Activated T-cell treated with anti-CD3 and anti-CD28 coated beads, Interleukin-2, amount 50 U/mL, for 4 hours (primary cell): ENCODE results near the gene LRTM2. TPM values are rescaled to one million over a fixed set of nuclear protein-coding genes. Genes with fewer than 3 reads are reported as not detected.
A peak's percentile ranks its signal among the peaks of the same experiment; 100 is the strongest.

Source experiments
- ATAC-seq, 2 donors: fragments of 200-7000 bp; cut with Tn5 transposase; one replicate each; pipeline ENCODE4 v1.10.0; 2021
- DNase-seq: peaks from one replicate; pipeline ENCODE4 v3.0.0-alpha.2; 2020
- H3K27me3 Mint-ChIP-seq: one replicate; pipeline ENCODE4 v1.8.0; 2021; ENCODE audit warnings: low read depth, mixed read lengths
- H3K36me3 Mint-ChIP-seq: one replicate; pipeline ENCODE4 v1.8.0; 2022; ENCODE audit warnings: mixed read lengths; ENCODE audit not compliant: insufficient read depth
- H3K4me1 Mint-ChIP-seq: one replicate; pipeline ENCODE4 v1.8.0; 2021; ENCODE audit warnings: low read depth, mixed read lengths
- H3K4me3 Mint-ChIP-seq: one replicate; pipeline ENCODE4 v1.8.0; 2021; ENCODE audit warnings: mild to moderate bottlenecking, moderate library complexity, mixed read lengths
- H3K9me3 Mint-ChIP-seq: one replicate; pipeline ENCODE4 v1.8.0; 2021; ENCODE audit warnings: mixed read lengths
- total RNA-seq, 3 donors: library from RNA; stranded (reverse); gene quantifications; one replicate each; pipeline ENCODE4 v1.2.1, GENCODE V29; 2021

Gene LRTM2
- under 1 TPM; 0.08 to 0.34 (median 0.27) TPM for total RNA-seq

DNA sequence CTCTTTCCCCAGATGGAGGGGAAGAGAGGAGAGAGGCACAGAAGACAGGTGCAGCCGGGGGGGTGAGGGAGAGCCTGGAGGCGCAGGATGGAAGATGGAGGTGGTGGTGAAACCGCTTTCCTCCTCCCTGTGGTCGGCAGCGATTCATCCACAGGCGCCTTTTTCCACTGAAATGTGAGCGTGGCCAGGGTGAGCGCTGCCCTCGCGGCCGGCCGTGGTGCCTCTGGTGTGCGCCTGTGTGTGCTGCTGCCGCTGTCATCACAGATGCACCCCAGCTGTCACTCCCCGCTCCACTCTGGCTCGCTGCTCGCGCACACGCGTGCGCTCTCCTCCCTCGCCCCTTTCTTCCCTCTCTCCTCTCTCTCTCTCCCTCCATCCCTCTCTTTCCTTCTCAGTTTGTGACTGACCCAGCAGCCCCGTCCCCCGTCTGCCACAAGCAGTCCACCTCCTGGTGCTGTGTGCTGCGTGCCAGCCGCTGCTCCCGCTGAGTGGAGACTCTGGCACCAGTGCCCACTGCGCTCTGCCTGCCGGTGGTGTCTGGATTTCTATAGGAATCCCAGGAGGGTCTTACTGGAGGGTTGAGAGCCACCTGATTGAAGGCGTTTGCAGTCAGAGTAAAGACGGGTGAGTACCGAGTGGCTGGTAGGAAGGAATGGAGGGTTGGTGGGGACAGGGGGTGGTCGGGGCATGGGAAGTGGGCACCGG is at the start of gene LRTM2:
LRTM2 (plus strand) TSS at position 375 of the 705 bp plus-strand sequence. CDS start 7,584 bp downstream, outside the sequence.
- Mint-ChIP-seq H3K36me3 (no peaks in the 10 kb centered on the region), H3K4me1 (peaks cover 2% of the 10 kb centered on the region), H3K27me3 (peaks cover 34% of the 10 kb centered on the region), H3K9me3 (no peaks in the 10 kb centered on the region), H3K4me3 (no peak within 1 kb of the TSS)
- no peak for DNase-seq
- peak in 1 of 2 donors; percentile 24 for ATAC-seq

DNA sequence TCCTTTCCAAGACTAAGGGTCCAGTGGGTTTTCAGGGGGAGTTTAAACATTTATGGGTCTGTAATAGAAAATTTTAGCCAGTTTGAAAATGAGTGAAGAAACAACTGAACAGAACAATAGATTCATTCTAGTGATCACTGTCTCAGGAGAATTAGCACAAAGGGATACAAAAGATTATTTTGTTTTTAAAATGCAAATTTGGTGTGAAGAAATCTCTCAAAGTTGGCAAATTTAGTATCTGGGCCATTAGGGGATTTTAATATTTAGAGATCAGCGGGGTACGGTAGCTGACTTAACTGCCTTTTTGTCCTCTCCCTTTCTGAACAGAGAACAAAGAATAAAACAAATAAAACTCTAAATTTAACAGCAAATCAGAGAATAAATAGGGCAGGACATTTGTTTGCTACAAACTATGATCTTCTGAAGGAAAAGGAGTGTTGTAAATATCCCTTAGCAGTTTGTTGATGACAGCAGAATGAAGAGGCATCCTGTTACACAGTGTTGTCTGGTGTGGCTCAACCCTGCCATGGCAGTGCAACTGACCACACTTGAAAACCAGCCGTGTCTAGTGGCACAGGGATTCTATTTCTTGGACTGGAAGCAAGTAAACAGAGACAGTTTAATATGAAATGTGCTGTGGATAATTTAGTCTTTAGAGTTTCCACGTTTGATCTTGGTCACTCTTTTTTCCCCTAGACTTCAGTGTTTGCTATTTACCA is 46.3 kb upstream of the LRTM2 start:
- H3K27me3 Mint-ChIP-seq = no peaks in the 10 kb centered on the region
- no peak for DNase-seq
- H3K9me3 Mint-ChIP-seq = no peaks in the 10 kb centered on the region
- peaks cover 40% of the 10 kb centered on the region for H3K36me3 Mint-ChIP-seq
- no peak for ATAC-seq
- no peak overlapping the region for H3K4me3 Mint-ChIP-seq
- peaks cover 9% of the 10 kb centered on the region for H3K4me1 Mint-ChIP-seq

DNA sequence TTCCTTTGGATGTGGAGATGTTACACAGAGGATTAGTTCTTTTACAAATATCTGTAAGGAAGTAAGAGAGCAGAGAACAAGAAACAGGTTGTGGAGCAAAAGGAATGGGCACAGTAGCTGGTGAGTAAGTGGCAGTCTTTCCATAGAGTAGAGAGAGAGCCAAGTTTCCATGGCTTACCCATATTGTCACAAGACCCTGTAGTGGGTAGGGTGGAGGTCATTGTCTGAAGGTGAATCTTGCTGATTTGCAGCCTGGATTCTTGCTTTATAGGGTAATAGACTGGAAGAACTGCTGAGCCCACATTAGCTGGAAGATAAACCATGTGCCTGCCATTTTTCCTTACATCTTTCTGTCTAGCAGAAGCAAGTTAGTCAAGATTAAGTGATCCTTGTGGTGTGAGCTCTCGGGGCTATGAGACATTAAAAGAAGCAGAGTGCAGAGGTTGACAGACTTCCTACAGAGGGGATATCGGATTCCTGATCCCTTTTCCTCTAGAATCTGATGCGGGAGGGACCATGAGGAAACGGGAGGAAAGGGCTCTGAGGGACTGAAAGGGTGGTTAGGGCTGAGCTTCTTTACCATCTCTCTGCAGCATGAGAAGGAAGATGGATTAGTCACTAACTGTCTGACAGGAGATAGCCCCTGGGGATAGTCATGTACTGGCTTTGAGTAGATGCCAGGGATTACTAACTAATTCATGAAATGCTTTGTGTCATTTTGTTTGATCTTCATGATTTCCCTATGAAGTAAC is 44.0 kb upstream of the LRTM2 start:
- H3K9me3 Mint-ChIP-seq = no peaks in the 10 kb centered on the region

DNA sequence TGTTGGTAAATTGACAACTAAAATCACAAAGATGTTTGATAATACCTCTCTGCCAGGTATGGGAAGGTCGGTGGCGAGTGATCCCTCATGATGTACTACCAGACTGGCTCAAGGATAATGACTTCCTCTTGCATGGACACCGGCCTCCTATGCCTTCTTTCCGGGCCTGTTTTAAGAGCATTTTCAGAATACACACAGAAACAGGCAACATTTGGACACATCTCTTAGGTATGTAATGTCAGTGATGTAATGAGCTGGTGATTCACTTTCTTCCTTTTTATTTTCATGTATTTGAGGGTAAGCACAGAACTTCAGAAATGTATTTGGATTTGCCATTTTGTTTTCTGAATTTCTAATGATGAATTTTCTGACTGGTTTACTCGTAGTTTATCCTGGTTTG is 42.6 kb upstream of the LRTM2 start:
- Mint-ChIP-seq H3K27me3 (no peaks in the 10 kb centered on the region), H3K9me3 (no peaks in the 10 kb centered on the region), H3K4me1 (peaks cover 9% of the 10 kb centered on the region), H3K36me3 (peaks cover 45% of the 10 kb centered on the region), H3K4me3 (no peak overlapping the region)
- no peak for DNase-seq
- no peak for ATAC-seq

More for the DNA sequence above, 44.0 kb upstream of the LRTM2 start:
- Mint-ChIP-seq H3K27me3 (no peaks in the 10 kb centered on the region), H3K36me3 (peaks cover 48% of the 10 kb centered on the region), H3K4me3 (no peak overlapping the region), H3K4me1 (peaks cover 9% of the 10 kb centered on the region)
- ATAC-seq = no peak
- DNase-seq = no peak

DNA sequence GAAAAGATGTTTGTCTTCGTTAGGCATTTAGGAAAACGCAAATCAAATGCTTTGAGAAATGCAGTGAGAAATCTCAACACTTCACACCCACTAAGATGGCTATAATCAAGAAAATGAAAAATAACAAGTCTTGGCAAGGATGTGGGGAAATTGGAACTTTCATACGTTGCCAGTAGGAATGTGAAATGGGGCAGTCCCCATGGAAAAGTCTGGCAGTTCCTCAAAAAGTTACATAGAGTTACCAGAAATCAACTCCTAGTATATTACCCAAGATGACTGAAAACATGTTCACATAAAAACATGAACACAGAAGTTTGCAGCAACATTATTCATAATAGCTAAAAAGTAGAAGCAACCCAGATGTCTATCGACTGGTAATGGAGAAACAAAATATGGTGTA is 41.5 kb upstream of the LRTM2 start:
- ATAC-seq (no peak), DNase-seq (no peak)
- peaks cover 9% of the 10 kb centered on the region for H3K4me1 Mint-ChIP-seq
- H3K36me3 Mint-ChIP-seq = peaks cover 41% of the 10 kb centered on the region
- no peak overlapping the region for H3K4me3 Mint-ChIP-seq
- no peaks in the 10 kb centered on the region for H3K27me3 Mint-ChIP-seq
- H3K9me3 Mint-ChIP-seq = no peaks in the 10 kb centered on the region

DNA sequence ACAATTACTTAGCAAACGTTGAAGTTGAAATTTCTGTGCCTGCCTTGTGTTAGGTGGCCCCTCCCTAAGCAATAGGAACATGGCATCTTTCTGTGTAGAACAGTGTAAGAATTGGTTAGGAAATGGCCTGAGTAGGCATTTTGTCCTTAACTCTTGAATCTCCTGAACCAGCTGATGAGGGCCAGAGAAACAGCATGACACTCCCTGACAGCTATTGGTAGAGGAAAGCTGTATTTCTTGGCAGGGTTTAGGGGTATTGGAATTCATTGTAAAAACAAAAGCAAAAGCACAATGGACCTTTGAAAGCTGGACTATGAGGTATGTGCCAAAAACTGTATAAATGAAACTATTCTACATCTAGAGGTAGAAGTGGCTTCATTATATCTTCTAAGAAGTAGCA is 40.6 kb upstream of the LRTM2 start:
- Mint-ChIP-seq H3K4me1 (peaks cover 9% of the 10 kb centered on the region), H3K36me3 (peaks cover 44% of the 10 kb centered on the region), H3K9me3 (no peaks in the 10 kb centered on the region), H3K4me3 (no peak overlapping the region), H3K27me3 (no peaks in the 10 kb centered on the region)
- DNase-seq = no peak
- ATAC-seq = no peak

DNA sequence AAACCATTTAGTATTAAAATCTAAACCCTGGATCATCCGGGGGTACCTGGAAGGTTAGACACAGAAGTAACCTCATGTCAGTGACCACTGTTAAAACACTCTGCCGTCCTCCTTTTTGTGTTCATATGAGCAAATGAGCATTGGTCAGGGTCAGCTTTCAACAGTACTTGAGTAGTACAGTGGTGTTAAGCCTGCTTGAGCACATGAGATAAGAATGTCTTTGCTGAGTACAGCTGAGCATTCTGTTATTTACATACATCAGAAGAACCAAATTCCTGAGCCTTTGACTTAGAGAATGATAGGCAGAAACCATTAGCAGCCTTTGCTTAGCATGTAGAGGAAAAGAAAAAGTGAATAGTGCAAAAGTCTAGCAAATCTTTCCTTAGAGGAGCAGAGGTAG is 38.6 kb upstream of the LRTM2 start:
- Mint-ChIP-seq H3K27me3 (no peaks in the 10 kb centered on the region), H3K4me3 (no peak overlapping the region), H3K4me1 (no peaks in the 10 kb centered on the region), H3K36me3 (peaks cover 36% of the 10 kb centered on the region), H3K9me3 (no peaks in the 10 kb centered on the region)
- no peak for ATAC-seq
- no peak for DNase-seq

DNA sequence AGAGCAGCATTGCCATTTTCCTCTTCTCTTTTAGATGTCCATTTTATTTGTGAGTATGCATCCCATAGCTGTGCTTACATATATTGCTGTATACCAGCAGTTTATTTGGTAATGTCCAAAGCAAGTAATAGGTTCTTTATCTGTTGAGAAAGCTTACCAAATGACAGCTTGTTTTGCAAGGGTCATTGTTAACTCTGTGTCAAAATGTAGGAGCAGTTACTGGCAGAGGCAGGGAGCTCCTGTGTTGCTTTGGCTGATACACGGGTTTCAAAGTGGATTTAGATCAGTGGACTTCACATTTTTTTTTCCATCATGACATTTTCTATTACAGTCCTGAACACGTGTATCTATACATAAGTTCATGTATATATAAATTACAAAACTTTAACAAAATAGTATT is 38.1 kb upstream of the LRTM2 start:
- Mint-ChIP-seq H3K27me3 (no peaks in the 10 kb centered on the region), H3K4me1 (no peaks in the 10 kb centered on the region), H3K4me3 (no peak overlapping the region), H3K9me3 (no peaks in the 10 kb centered on the region), H3K36me3 (peaks cover 33% of the 10 kb centered on the region)
- ATAC-seq (no peak), DNase-seq (no peak)

DNA sequence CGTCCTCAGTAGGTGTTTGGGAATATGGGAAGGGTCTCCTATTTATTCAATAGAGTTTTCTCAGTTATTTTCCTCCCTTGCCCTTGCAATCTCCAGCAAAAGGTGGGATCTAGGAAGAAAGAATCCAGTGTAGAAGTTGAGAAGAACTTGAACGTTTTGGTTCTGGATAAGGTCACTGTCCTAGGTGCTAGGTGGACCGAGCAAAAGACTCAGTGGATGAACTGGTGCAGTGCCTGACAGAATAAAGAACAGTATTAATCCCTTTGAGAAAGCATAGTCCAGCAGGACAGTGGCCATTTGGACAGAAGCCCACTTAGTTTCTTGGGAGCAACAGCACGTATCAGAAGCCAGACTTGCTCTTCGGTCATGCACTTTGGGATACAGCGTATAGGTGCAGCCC is 32.7 kb upstream of the LRTM2 start:
- peaks cover 15% of the 10 kb centered on the region for H3K36me3 Mint-ChIP-seq
- H3K27me3 Mint-ChIP-seq = no peaks in the 10 kb centered on the region
- no peak for DNase-seq
- ATAC-seq = no peak
- no peak overlapping the region for H3K4me3 Mint-ChIP-seq
- H3K4me1 Mint-ChIP-seq = peaks cover 15% of the 10 kb centered on the region
- no peaks in the 10 kb centered on the region for H3K9me3 Mint-ChIP-seq

DNA sequence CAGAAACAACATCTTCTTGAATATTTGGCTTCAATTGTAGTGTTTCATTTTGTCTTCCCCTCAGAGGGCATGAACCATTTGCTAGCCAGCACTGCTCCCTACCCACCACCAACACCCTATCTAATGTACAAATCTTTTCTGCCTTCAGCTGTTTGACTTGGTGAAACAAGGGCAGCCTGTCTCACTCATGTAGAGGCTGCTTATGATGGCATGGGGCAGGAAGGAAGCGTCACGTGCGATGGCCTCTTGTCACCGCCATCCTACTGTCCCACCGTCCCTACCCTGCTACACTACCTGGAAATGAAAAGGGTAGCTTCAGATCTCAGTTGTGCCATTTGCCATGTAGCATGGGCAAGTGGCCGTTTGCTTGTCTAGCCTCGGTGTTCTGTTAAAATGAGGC is 29.9 kb upstream of the LRTM2 start:
- H3K36me3 Mint-ChIP-seq = peaks cover 4% of the 10 kb centered on the region
- H3K4me3 Mint-ChIP-seq = no peak overlapping the region
- no peaks in the 10 kb centered on the region for H3K9me3 Mint-ChIP-seq
- no peaks in the 10 kb centered on the region for H3K27me3 Mint-ChIP-seq
- no peak for ATAC-seq
- peaks cover 15% of the 10 kb centered on the region for H3K4me1 Mint-ChIP-seq
- no peak for DNase-seq

DNA sequence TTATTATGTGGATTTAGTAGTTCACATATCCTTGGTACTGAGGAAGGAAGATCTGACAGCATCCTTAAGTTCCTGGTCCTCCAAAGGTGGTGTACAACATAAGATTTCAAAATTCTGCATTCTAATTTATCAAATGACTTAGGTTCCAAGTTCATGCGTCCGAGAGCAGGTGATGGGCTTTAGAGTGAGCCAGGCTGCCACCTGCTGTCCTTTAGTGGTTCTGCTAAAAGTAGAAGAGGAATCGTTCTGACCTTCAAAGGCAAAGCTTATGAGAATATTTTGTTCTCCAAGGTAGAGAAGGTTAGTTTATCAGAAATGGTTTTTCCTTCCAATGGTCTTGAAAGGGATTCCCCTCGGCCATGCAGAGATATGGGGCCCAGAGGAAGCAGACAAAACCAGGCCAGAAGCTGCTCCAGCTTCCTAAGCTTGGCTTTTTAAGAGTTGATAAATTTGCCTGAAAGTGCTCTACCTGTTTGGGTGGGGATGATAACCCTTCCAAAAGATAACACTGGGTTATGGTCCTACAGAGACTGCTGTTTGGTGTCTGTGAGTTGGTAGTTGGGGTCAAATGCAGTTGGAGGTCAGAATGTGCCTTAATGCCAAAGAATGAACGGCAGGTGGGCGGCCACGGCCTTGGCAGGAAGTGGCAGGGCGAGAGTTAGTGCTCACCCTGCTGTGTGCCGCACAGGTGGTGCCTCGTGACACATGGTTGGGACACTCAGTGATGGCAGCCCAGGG is 29.1 kb upstream of the LRTM2 start:
- Mint-ChIP-seq H3K4me1 (peaks cover 19% of the 10 kb centered on the region), H3K9me3 (no peaks in the 10 kb centered on the region), H3K36me3 (peaks cover 4% of the 10 kb centered on the region), H3K4me3 (no peak overlapping the region), H3K27me3 (no peaks in the 10 kb centered on the region)
- ATAC-seq = peak; percentile 38 to 50
- DNase-seq = peak; percentile 64

DNA sequence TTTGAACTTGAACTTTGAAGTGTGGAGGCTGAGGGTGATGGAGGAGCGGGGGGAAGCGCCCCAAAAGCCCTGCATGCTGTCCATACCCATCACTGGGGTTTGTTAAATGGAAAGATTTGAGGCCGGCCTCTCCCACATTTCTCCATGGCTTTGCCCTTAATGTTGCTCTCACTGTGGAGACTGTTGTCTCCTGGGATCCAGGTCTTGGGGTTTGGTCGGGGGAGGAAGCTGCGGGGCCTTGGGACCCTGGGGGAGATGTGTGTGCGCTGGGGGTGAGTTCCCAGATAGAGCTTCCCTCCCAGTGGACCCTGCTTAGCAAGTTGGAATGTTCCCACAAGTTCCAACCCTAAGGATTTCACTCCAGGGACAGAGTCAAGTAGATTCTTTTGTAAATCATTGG is 28.0 kb upstream of the LRTM2 start:
- no peaks in the 10 kb centered on the region for H3K9me3 Mint-ChIP-seq
- ATAC-seq (no peak), DNase-seq (no peak)

DNA sequence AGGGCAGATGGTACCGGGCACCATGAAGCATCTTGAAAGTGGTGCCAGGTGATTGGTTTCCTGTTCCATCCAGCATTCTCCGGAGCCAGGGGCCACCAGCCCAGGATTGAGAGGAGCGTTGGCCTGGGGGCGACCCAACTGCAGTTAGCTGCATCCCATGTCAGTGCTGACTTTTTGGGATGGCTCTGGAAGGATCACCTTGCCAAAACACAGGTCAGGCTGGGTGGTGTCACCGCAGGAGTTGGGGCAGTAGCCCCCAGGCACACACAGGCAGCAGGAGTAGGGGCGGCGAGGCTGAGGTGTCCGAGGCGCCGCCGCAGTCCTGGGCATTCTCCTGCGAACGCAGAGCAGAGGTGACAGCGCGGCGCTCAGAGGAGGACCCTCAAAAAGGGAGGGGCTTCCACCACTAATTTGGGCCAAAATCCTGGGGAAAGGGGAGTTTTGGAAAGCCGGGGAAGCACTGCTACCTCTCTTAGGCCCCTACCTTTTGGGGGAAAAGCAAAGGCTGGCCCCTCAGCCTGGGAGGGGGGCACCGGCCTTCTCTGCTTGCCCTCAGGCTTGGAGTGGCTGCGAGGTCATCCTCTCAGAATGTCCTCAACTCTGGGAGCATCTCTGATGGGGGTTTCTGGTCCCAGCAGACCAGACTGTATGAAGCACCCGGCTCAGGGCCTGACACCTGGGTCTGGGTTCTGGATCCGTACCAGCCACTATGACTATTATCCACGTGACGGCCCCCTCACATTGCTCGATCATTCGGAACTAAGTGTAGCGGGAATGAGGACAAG is 26.7 kb upstream of the LRTM2 start:
- H3K9me3 Mint-ChIP-seq = no peaks in the 10 kb centered on the region
- no peak overlapping the region for H3K4me3 Mint-ChIP-seq
- no peak for ATAC-seq

More for the DNA sequence above, 28.0 kb upstream of the LRTM2 start:
- H3K4me3 Mint-ChIP-seq = no peak overlapping the region
- H3K27me3 Mint-ChIP-seq = no peaks in the 10 kb centered on the region
- peaks cover 3% of the 10 kb centered on the region for H3K36me3 Mint-ChIP-seq
- peaks cover 19% of the 10 kb centered on the region for H3K4me1 Mint-ChIP-seq

More for the DNA sequence above, 26.7 kb upstream of the LRTM2 start:
- Mint-ChIP-seq H3K4me1 (peaks cover 19% of the 10 kb centered on the region), H3K27me3 (no peaks in the 10 kb centered on the region), H3K36me3 (no peaks in the 10 kb centered on the region)
- DNase-seq = no peak
